Measurements from ENCODE around the gene JDP2. TPM values are rescaled to one million over a fixed set of nuclear protein-coding genes. Genes with fewer than 3 reads are reported as not detected.

The JDP2 gene
- total RNA-seq, 1 donor from 2014 or later = 24.5 TPM

- Histone ChIP-seq H3K36me3 (ENCODE audit: control insufficient read depth in 3 of 3, insufficient read depth in 3 of 3, low read length in 3 of 3) (no peaks in the 10 kb centered on the region), H3K4me3 (ENCODE audit: low read length in 3 of 3) (peak overlapping the region; percentile 71 to 88 (median 82)), H3K27ac (ENCODE audit: low read depth, low read length) (peak overlapping the region; percentile 87), H3K9me3 (ENCODE audit: control insufficient read depth in 3 of 3, low read length in 3 of 3) (no peaks in the 10 kb centered on the region), H3K4me1 (ENCODE audit: control insufficient read depth in 3 of 3, insufficient read depth in 3 of 3, low read length in 3 of 3) (peaks cover 45 to 56% (median 51%) of the 10 kb centered on the region in 3 donors), H3K27me3 (ENCODE audit: control insufficient read depth in 3 of 3, insufficient read depth in 3 of 3, low read length in 3 of 3) (no peaks in the 10 kb centered on the region), H3K9ac (ENCODE audit: low read depth in 1 of 3, low read length in 3 of 3) (peak overlapping the region; percentile 78 to 92 (median 92))
Measured at GRCh38 chr14:75426332-75427125, 1.3 kb upstream of the JDP2 start.

- H3K36me3 ChIP-seq (ENCODE audit: control insufficient read depth in 3 of 3, insufficient read depth in 3 of 3, low read length in 3 of 3) = peaks cover 2 to 5% (median 4%) of the 10 kb centered on the region in 3 donors
- H3K27ac ChIP-seq (ENCODE audit: low read depth, low read length) = peak overlapping the region; percentile 87
- H3K9ac ChIP-seq (ENCODE audit: low read depth in 1 of 3, low read length in 3 of 3) = peak overlapping the region; percentile 78 to 92 (median 92)
- peaks cover 51 to 62% (median 57%) of the 10 kb centered on the region in 3 donors for H3K4me1 ChIP-seq (ENCODE audit: control insufficient read depth in 3 of 3, insufficient read depth in 3 of 3, low read length in 3 of 3)
- peak overlapping the region; percentile 71 to 88 (median 82) for H3K4me3 ChIP-seq (ENCODE audit: low read length in 3 of 3)
- H3K9me3 ChIP-seq (ENCODE audit: control insufficient read depth in 3 of 3, low read length in 3 of 3) = no peaks in the 10 kb centered on the region
- no peaks in the 10 kb centered on the region for H3K27me3 ChIP-seq (ENCODE audit: control insufficient read depth in 3 of 3, insufficient read depth in 3 of 3, low read length in 3 of 3)
Measured at GRCh38 chr14:75427126-75427481, 718 bp upstream of the JDP2 start.

- H3K9me3 ChIP-seq (ENCODE audit: control insufficient read depth in 3 of 3, low read length in 3 of 3) = no peaks in the 10 kb centered on the region
- peaks cover 54 to 69% (median 58%) of the 10 kb centered on the region in 3 donors for H3K4me1 ChIP-seq (ENCODE audit: control insufficient read depth in 3 of 3, insufficient read depth in 3 of 3, low read length in 3 of 3)
- peaks cover 10 to 12% (median 11%) of the 10 kb centered on the region in 3 donors for H3K36me3 ChIP-seq (ENCODE audit: control insufficient read depth in 3 of 3, insufficient read depth in 3 of 3, low read length in 3 of 3)
- no peaks in the 10 kb centered on the region for H3K27me3 ChIP-seq (ENCODE audit: control insufficient read depth in 3 of 3, insufficient read depth in 3 of 3, low read length in 3 of 3)
- peak overlapping the region; percentile 69 to 75 (median 70) for H3K4me3 ChIP-seq (ENCODE audit: low read length in 3 of 3)
- peak overlapping the region; percentile 61 to 74 (median 66) for H3K9ac ChIP-seq (ENCODE audit: low read depth in 1 of 3, low read length in 3 of 3)
- peak overlapping the region; percentile 67 for H3K27ac ChIP-seq (ENCODE audit: low read depth, low read length)
Measured at GRCh38 chr14:75428230-75429104, 645 bp downstream of the JDP2 start.

- peak overlapping the region; percentile 1 to 74 (median 61) for H3K9ac ChIP-seq (ENCODE audit: low read depth in 1 of 3, low read length in 3 of 3)
- peaks cover 16 to 21% (median 17%) of the 10 kb centered on the region in 3 donors for H3K36me3 ChIP-seq (ENCODE audit: control insufficient read depth in 3 of 3, insufficient read depth in 3 of 3, low read length in 3 of 3)
- H3K4me3 ChIP-seq (ENCODE audit: low read length in 3 of 3) = peak overlapping the region; percentile 69 to 75 (median 70)
- peak overlapping the region; percentile 67 for H3K27ac ChIP-seq (ENCODE audit: low read depth, low read length)
- H3K9me3 ChIP-seq (ENCODE audit: control insufficient read depth in 3 of 3, low read length in 3 of 3) = no peaks in the 10 kb centered on the region
- peaks cover 54 to 80% (median 58%) of the 10 kb centered on the region in 3 donors for H3K4me1 ChIP-seq (ENCODE audit: control insufficient read depth in 3 of 3, insufficient read depth in 3 of 3, low read length in 3 of 3)
- H3K27me3 ChIP-seq (ENCODE audit: control insufficient read depth in 3 of 3, insufficient read depth in 3 of 3, low read length in 3 of 3) = no peaks in the 10 kb centered on the region
Measured at GRCh38 chr14:75429562-75429961, 1.7 kb downstream of the JDP2 start.

- peak overlapping the region; percentile 67 for H3K27ac ChIP-seq (ENCODE audit: low read depth, low read length)
- H3K4me1 ChIP-seq (ENCODE audit: control insufficient read depth in 3 of 3, insufficient read depth in 3 of 3, low read length in 3 of 3) = peaks cover 57 to 82% (median 62%) of the 10 kb centered on the region in 3 donors
- H3K9ac ChIP-seq (ENCODE audit: low read depth in 1 of 3, low read length in 3 of 3) = peak overlapping the region; percentile 24 to 80 (median 74)
- H3K4me3 ChIP-seq (ENCODE audit: low read length in 3 of 3) = peak overlapping the region; percentile 60 to 75 (median 64)
- H3K36me3 ChIP-seq (ENCODE audit: control insufficient read depth in 3 of 3, insufficient read depth in 3 of 3, low read length in 3 of 3) = peaks cover 21 to 23% (median 22%) of the 10 kb centered on the region in 3 donors
- no peaks in the 10 kb centered on the region for H3K27me3 ChIP-seq (ENCODE audit: control insufficient read depth in 3 of 3, insufficient read depth in 3 of 3, low read length in 3 of 3)
- no peaks in the 10 kb centered on the region for H3K9me3 ChIP-seq (ENCODE audit: control insufficient read depth in 3 of 3, low read length in 3 of 3)
Measured at GRCh38 chr14:75430116-75430515, 2.3 kb downstream of the JDP2 start.

GRCh38 chr14:75430526-75430925 is 2.7 kb downstream of the JDP2 start:
- H3K9ac ChIP-seq (ENCODE audit: low read depth in 1 of 3, low read length in 3 of 3) = peak overlapping the region; percentile 57 to 80 (median 74)
- H3K27me3 ChIP-seq (ENCODE audit: control insufficient read depth in 3 of 3, insufficient read depth in 3 of 3, low read length in 3 of 3) = no peaks in the 10 kb centered on the region
- H3K4me1 ChIP-seq (ENCODE audit: control insufficient read depth in 3 of 3, insufficient read depth in 3 of 3, low read length in 3 of 3) = peaks cover 54 to 83% (median 59%) of the 10 kb centered on the region in 3 donors
- H3K9me3 ChIP-seq (ENCODE audit: control insufficient read depth in 3 of 3, low read length in 3 of 3) = no peaks in the 10 kb centered on the region
- H3K4me3 ChIP-seq (ENCODE audit: low read length in 3 of 3) = peak overlapping the region; percentile 60 to 75 (median 64)
- peaks cover 21 to 27% (median 24%) of the 10 kb centered on the region in 3 donors for H3K36me3 ChIP-seq (ENCODE audit: control insufficient read depth in 3 of 3, insufficient read depth in 3 of 3, low read length in 3 of 3)
- peak overlapping the region; percentile 67 for H3K27ac ChIP-seq (ENCODE audit: low read depth, low read length)

- H3K9ac ChIP-seq (ENCODE audit: low read depth in 1 of 3, low read length in 3 of 3) = peak overlapping the region; percentile 45 to 74 (median 57)
- H3K27me3 ChIP-seq (ENCODE audit: control insufficient read depth in 3 of 3, insufficient read depth in 3 of 3, low read length in 3 of 3) = no peaks in the 10 kb centered on the region
- peaks cover 21 to 31% (median 27%) of the 10 kb centered on the region in 3 donors for H3K36me3 ChIP-seq (ENCODE audit: control insufficient read depth in 3 of 3, insufficient read depth in 3 of 3, low read length in 3 of 3)
- peak overlapping the region; percentile 66 for H3K27ac ChIP-seq (ENCODE audit: low read depth, low read length)
- peak overlapping the region; percentile 60 to 75 (median 64) for H3K4me3 ChIP-seq (ENCODE audit: low read length in 3 of 3)
- no peaks in the 10 kb centered on the region for H3K9me3 ChIP-seq (ENCODE audit: control insufficient read depth in 3 of 3, low read length in 3 of 3)
- peaks cover 50 to 81% (median 55%) of the 10 kb centered on the region in 3 donors for H3K4me1 ChIP-seq (ENCODE audit: control insufficient read depth in 3 of 3, insufficient read depth in 3 of 3, low read length in 3 of 3)
Measured at GRCh38 chr14:75430976-75431375, 3.2 kb downstream of the JDP2 start.

GRCh38 chr14:75431827-75432226 is 4.0 kb downstream of the JDP2 start:
- Histone ChIP-seq H3K27me3 (ENCODE audit: control insufficient read depth in 3 of 3, insufficient read depth in 3 of 3, low read length in 3 of 3) (no peaks in the 10 kb centered on the region), H3K4me1 (ENCODE audit: control insufficient read depth in 3 of 3, insufficient read depth in 3 of 3, low read length in 3 of 3) (peaks cover 46 to 81% (median 53%) of the 10 kb centered on the region in 3 donors), H3K9me3 (ENCODE audit: control insufficient read depth in 3 of 3, low read length in 3 of 3) (no peaks in the 10 kb centered on the region), H3K9ac (ENCODE audit: low read depth in 1 of 3, low read length in 3 of 3) (peak overlapping the region in 1 of 3 donors; percentile 74), H3K36me3 (ENCODE audit: control insufficient read depth in 3 of 3, insufficient read depth in 3 of 3, low read length in 3 of 3) (peaks cover 21 to 35% (median 27%) of the 10 kb centered on the region in 3 donors), H3K27ac (ENCODE audit: low read depth, low read length) (no peak overlapping the region), H3K4me3 (ENCODE audit: low read length in 3 of 3) (no peak overlapping the region)

GRCh38 chr14:75432411-75432810 is 4.6 kb downstream of the JDP2 start:
- peaks cover 45 to 81% (median 51%) of the 10 kb centered on the region in 3 donors for H3K4me1 ChIP-seq (ENCODE audit: control insufficient read depth in 3 of 3, insufficient read depth in 3 of 3, low read length in 3 of 3)
- no peak overlapping the region for H3K27ac ChIP-seq (ENCODE audit: low read depth, low read length)
- no peak overlapping the region for H3K9ac ChIP-seq (ENCODE audit: low read depth in 1 of 3, low read length in 3 of 3)
- H3K36me3 ChIP-seq (ENCODE audit: control insufficient read depth in 3 of 3, insufficient read depth in 3 of 3, low read length in 3 of 3) = peaks cover 21 to 36% (median 27%) of the 10 kb centered on the region in 3 donors
- no peaks in the 10 kb centered on the region for H3K9me3 ChIP-seq (ENCODE audit: control insufficient read depth in 3 of 3, low read length in 3 of 3)
- H3K4me3 ChIP-seq (ENCODE audit: low read length in 3 of 3) = no peak overlapping the region
- no peaks in the 10 kb centered on the region for H3K27me3 ChIP-seq (ENCODE audit: control insufficient read depth in 3 of 3, insufficient read depth in 3 of 3, low read length in 3 of 3)
